Omental fat pad (tissue), 4 donors: ENCODE data around the gene HLA-DQB1. TPM values are rescaled to one million over a fixed set of nuclear protein-coding genes. Genes with fewer than 3 reads are reported as not detected.
"Not testable (repeated sequence)": the region's sequence is repeated elsewhere in the genome, so short reads cannot be mapped to it uniquely, and the experiment has no call there.

Experiments used
- ATAC-seq: fragments of 150-250 bp; one replicate; pipeline ENCODE4 v1.9.1; 2016; ENCODE audit warnings: mild to moderate bottlenecking, moderate library complexity; ENCODE audit not compliant: low FRiP score
- DNase-seq: peaks from one replicate; pipeline ENCODE4 v3.0.0-alpha.2; 2019; ENCODE audit warnings: low spot score
- CTCF ChIP-seq, 3 donors: fragments of 450-650 bp; IDR thresholded peaks; one replicate each; pipeline ENCODE4 v1.5.1; 2016 to 2017; ENCODE audit warnings: antibody characterized with exemption in 3 of 3, mild to moderate bottlenecking in 3 of 3, moderate library complexity in 2 of 3
- total RNA-seq, 4 donors: library from RNA; depleted of rRNA; stranded (reverse); fragments of >200 nt; gene quantifications; one replicate each; pipeline ENCODE4 v1.1.0, GENCODE V29; 2016

HLA-DQB1 gene
- 1 to 10 TPM; 1.6 to 9.1 (median 2.4) TPM for total RNA-seq

- no peak for TF ChIP-seq CTCF (IDR thresholded peaks at IDR 0.05)
- DNase-seq (no peak), ATAC-seq (peak; percentile 85)
Observed at GRCh38 chr6:32666420-32667300, at the start of gene HLA-DQB1. TSS of gene HLA-DQB1 (minus strand) at chr6:32666657. CDS start at chr6:32666607, 50 bp downstream.

- DNase-seq (no peak), ATAC-seq (no peak)
Observed at GRCh38 chr6:32713241-32713640, 46.8 kb upstream of the HLA-DQB1 start.

GRCh38 chr6:32709625-32710024 is 43.2 kb upstream of the HLA-DQB1 start:
- ATAC-seq (no peak), DNase-seq (no peak)
- no peak for TF ChIP-seq CTCF (IDR thresholded peaks at IDR 0.05)

More at GRCh38 chr6:32713241-32713640, 46.8 kb upstream of the HLA-DQB1 start:
- no peak for TF ChIP-seq CTCF (IDR thresholded peaks at IDR 0.05)

GRCh38 chr6:32705164-32705563 is 38.7 kb upstream of the HLA-DQB1 start:
- DNase-seq, ATAC-seq: not testable (repeated sequence)

- ATAC-seq (no peak), DNase-seq (no peak)
- no peak for TF ChIP-seq CTCF (IDR thresholded peaks at IDR 0.05)
Observed at GRCh38 chr6:32703347-32703746, 36.9 kb upstream of the HLA-DQB1 start.

GRCh38 chr6:32700391-32701040 is 34.1 kb upstream of the HLA-DQB1 start:
- ATAC-seq (peak; percentile 83), DNase-seq (no peak)
- peak in 1 of 3 donors; percentile 56 for TF ChIP-seq CTCF (IDR thresholded peaks at IDR 0.05)

- no peak for DNase-seq
- TF ChIP-seq CTCF (IDR thresholded peaks at IDR 0.05): no peak
- ATAC-seq: no peak
Observed at GRCh38 chr6:32697031-32697430, 30.6 kb upstream of the HLA-DQB1 start.
